Measurements from ENCODE around the gene IQGAP2. TPM values are rescaled to one million over a fixed set of nuclear protein-coding genes. Genes with fewer than 3 reads are reported as not detected.

The IQGAP2 gene
- total RNA-seq, 1 donor from 2014 or later, result 8.8 TPM

DNA sequence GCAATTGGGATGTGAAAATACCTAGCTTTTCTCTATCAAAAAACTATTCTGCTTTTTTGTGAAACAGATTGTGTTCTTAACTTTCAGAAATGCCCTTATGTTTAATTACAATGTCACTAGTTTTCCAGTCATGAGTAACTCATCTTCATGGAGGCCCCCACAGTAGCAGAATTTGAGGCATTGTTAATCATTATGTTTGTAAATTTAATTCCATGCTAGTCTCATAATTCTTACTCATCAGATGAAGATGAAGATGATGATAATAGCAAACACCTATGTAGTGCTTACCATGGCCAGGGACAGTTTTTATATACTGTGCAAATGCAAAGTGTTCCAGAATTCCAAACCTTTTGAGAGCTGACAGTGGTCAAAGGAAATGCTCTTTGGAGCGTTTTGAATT lies 285.1 kb downstream of the IQGAP2 start:
- ATAC-seq (ENCODE audit: low read depth) (no peak), DNase-seq (no peak)
- no peak overlapping the region for H3K27ac Mint-ChIP-seq
- CTCF ChIA-PET, result no interaction called here
- H3K9me3 Mint-ChIP-seq, result no peaks in the 10 kb centered on the region
- POLR2A ChIA-PET, result no interaction called here
- no peaks in the 10 kb centered on the region for H3K27me3 Mint-ChIP-seq
- TF ChIP-seq, protein P1, sequence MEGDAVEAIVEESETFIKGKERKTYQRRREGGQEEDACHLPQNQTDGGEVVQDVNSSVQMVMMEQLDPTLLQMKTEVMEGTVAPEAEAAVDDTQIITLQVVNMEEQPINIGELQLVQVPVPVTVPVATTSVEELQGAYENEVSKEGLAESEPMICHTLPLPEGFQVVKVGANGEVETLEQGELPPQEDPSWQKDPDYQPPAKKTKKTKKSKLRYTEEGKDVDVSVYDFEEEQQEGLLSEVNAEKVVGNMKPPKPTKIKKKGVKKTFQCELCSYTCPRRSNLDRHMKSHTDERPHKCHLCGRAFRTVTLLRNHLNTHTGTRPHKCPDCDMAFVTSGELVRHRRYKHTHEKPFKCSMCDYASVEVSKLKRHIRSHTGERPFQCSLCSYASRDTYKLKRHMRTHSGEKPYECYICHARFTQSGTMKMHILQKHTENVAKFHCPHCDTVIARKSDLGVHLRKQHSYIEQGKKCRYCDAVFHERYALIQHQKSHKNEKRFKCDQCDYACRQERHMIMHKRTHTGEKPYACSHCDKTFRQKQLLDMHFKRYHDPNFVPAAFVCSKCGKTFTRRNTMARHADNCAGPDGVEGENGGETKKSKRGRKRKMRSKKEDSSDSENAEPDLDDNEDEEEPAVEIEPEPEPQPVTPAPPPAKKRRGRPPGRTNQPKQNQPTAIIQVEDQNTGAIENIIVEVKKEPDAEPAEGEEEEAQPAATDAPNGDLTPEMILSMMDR (IDR thresholded peaks at IDR 0.05), result no peak
- intact Hi-C loops (cut with micrococcal nuclease), result no loop called here
- peaks cover 5% of the 10 kb centered on the region for H3K36me3 Mint-ChIP-seq (ENCODE audit: low read depth)
- peaks cover 10% of the 10 kb centered on the region for H3K4me1 Mint-ChIP-seq
- no peak overlapping the region for H3K4me3 Mint-ChIP-seq

DNA sequence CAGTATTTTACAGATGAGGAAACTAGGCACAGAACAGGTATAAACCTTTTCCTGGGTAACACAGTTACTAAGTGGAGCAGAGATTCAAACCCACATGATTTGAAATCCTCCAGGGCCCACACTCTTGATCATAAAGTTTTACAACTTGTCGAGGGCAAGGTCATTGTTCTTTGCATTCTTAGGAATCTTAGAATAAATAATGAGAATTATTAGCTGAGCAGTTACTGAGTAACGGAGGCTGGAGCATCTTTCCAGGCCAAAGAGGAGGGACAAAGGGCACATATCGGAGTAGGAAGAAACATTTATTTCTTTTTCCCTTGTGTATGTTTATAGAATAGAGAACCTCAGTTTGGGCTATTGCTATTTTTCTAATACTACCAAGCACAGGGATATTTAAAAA lies 285.8 kb downstream of the IQGAP2 start:
- TF ChIP-seq, protein P1 (IDR thresholded peaks at IDR 0.05), result no peak
- Mint-ChIP-seq H3K9me3 (no peaks in the 10 kb centered on the region), H3K27me3 (no peaks in the 10 kb centered on the region), H3K36me3 (ENCODE audit: low read depth) (peaks cover 5% of the 10 kb centered on the region), H3K4me1 (peaks cover 10% of the 10 kb centered on the region), H3K27ac (no peak overlapping the region), H3K4me3 (no peak overlapping the region)
- no peak for ATAC-seq (ENCODE audit: low read depth)
- intact Hi-C loops (cut with micrococcal nuclease), result no loop called here
- no peak for DNase-seq
- POLR2A ChIA-PET, result no interaction called here
- CTCF ChIA-PET, result interaction anchor here (1.3 kb wide), 1 partner anchor 86 kb away, joined by 3 read pairs; no protein-coding TSS in a partner anchor

DNA sequence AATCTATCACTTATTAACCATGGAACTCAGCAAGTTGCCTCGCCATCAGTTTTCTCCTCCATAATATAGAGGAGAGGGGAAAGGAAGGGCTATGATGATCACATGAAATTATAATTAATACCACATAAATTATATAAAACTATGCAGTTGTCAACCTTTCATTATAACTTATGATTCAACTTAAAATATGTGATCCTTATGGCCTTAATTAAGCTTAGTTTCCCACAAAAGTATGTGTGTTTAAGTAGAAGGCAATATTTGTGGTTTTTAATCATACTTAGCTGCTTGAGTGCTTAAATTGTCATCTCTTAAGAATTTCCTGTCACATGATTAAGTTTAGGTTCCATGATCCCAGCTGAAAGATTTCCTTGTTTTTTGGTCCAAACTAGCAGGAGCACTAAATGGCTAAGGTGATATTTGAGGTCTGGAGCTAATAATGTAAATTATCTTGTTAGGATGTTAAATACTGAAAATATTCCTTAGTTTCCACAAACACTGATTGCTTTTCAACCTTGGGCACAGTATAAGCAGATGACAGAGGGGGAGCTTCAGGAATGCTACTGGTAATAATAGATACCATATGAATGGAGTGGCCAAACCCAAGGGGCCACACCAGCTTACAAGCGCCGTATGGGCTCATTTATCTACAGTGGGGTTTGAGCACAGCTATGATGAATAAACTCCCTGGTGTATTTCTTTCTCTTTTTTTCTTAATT lies 286.4 kb downstream of the IQGAP2 start:
- Mint-ChIP-seq H3K4me1 (peaks cover 7% of the 10 kb centered on the region), H3K27me3 (no peaks in the 10 kb centered on the region), H3K4me3 (no peak overlapping the region), H3K9me3 (no peaks in the 10 kb centered on the region), H3K27ac (no peak overlapping the region), H3K36me3 (ENCODE audit: low read depth) (peaks cover 6% of the 10 kb centered on the region)
- TF ChIP-seq, protein P1 (IDR thresholded peaks at IDR 0.05), result no peak
- no peak for DNase-seq
- no peak for ATAC-seq (ENCODE audit: low read depth)
- POLR2A ChIA-PET, result no interaction called here
- CTCF ChIA-PET, result interaction anchor here (1.3 kb wide), 1 partner anchor 85 kb away, joined by 3 read pairs; no protein-coding TSS in a partner anchor
- intact Hi-C loops (cut with micrococcal nuclease), result no loop called here

DNA sequence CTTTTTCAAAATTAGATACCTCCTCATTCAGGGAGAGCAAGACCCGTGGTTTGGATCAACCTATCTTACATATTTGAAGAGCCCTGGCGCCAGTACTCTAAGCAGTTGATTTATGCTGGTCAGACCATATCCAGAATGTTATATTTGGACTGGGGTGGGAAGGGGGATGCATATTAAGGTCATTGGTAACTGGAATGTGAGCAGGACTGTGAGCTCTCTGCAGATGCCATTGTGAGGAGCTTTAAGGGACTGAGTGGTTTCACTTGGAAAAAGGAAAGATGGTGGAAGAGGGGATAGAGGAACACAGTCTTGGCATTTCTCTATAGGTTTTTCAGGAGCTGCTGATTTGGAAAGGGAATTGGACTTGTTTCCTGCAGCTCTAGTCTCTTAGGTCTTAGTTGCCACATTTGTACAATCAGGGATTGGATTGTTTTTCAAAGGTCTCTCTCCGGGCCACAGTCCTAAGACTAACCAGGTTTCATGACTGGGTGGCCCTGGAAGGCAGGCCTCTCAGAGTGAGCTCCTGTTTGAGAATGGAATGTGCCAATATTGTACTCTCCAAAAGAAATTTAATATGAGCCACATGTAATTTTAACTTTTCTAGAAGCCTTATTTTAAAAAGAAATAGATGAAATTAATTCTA lies 287.1 kb downstream of the IQGAP2 start:
- no peak for ATAC-seq (ENCODE audit: low read depth)
- TF ChIP-seq, protein P1 (IDR thresholded peaks at IDR 0.05), result no peak
- H3K27ac Mint-ChIP-seq, result no peak overlapping the region
- DNase-seq, result no peak
- no peak overlapping the region for H3K4me3 Mint-ChIP-seq
- H3K9me3 Mint-ChIP-seq, result no peaks in the 10 kb centered on the region
- intact Hi-C loops (cut with micrococcal nuclease), result no loop called here
- POLR2A ChIA-PET, result no interaction called here
- no peaks in the 10 kb centered on the region for H3K4me1 Mint-ChIP-seq
- CTCF ChIA-PET, result interaction anchor here (1.3 kb wide), 1 partner anchor 84 kb away, joined by 3 read pairs; no protein-coding TSS in a partner anchor
- peaks cover 8% of the 10 kb centered on the region for H3K36me3 Mint-ChIP-seq (ENCODE audit: low read depth)
- H3K27me3 Mint-ChIP-seq, result no peaks in the 10 kb centered on the region

DNA sequence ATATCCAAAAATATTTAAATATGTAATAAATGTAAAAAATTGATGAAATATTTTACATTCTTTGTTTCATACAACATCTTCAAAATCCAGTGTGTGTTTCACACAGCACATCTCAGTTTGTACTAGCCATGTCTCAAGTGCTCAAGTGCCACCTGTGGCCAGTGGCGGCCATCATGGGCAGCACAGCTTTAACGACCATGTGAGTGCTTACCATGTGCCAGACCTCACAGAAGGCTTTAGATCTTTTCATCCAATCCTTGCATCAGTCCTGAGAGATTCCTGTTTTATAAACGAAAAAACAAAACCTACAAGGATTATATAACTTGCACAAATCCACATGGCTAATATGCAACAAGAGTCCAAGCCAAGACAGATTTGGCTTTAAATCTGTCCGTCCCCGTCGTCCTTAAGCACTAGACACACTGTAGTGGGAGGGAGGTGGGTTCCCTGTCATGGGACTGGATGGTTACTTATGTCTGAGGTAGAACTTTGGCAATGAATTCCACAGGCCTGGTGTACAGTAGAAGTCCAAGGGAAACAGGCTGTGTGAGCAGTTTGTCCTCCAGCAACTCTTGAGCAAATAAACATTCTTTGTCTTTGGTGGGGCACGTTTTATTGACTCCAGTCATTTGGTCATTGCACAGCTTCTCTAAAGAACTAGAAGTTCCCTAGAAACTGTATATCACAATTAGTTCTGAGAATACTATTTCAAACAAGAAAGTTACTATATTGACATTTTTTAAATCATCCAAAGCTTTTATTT lies 287.8 kb downstream of the IQGAP2 start:
- Mint-ChIP-seq H3K27me3 (no peaks in the 10 kb centered on the region), H3K36me3 (ENCODE audit: low read depth) (peaks cover 8% of the 10 kb centered on the region), H3K9me3 (no peaks in the 10 kb centered on the region), H3K27ac (no peak overlapping the region), H3K4me1 (no peaks in the 10 kb centered on the region), H3K4me3 (no peak overlapping the region)
- ATAC-seq (ENCODE audit: low read depth) (no peak), DNase-seq (no peak)
- TF ChIP-seq, protein P1 (IDR thresholded peaks at IDR 0.05), result no peak
- ChIA-PET POLR2A (no interaction called here), CTCF (no interaction called here)
- intact Hi-C loops (cut with micrococcal nuclease), result no loop called here

Measured in activated B cell treated with CpG ODN at 0.5 μM for 24 hours (primary cell).